Measurements from ENCODE around the gene SPDYE18.
"Not testable (repeated sequence)": the region's sequence is repeated elsewhere in the genome, so short reads cannot be mapped to it uniquely, and the experiment has no call there.

GRCh38 chr7:77004151-77004550 lies 58.2 kb downstream of the SPDYE18 start:
- not testable (repeated sequence) for TF ChIP-seq EZH2phosphoT487 (IDR thresholded peaks at IDR 0.05; ENCODE audit: unreplicated experiment); POLR2AphosphoS5 (IDR thresholded peaks at IDR 0.05; ENCODE audit: low read depth); CTCF (conservative IDR thresholded peaks at IDR 0.05; ENCODE audit: low read depth in 2 of 2); EZH2 (IDR thresholded peaks at IDR 0.05; ENCODE audit: low read depth, unreplicated experiment); CREB1 (CRISPR knock-in tag; IDR thresholded peaks at IDR 0.05; ENCODE audit: low read depth); JUNB (IDR thresholded peaks at IDR 0.05; ENCODE audit: unreplicated experiment); STAT1 (IDR thresholded peaks at IDR 0.05; ENCODE audit: unreplicated experiment); NANOG (IDR thresholded peaks at IDR 0.05; ENCODE audit: borderline replicate concordance)
- TF ChIP-seq, protein P1, sequence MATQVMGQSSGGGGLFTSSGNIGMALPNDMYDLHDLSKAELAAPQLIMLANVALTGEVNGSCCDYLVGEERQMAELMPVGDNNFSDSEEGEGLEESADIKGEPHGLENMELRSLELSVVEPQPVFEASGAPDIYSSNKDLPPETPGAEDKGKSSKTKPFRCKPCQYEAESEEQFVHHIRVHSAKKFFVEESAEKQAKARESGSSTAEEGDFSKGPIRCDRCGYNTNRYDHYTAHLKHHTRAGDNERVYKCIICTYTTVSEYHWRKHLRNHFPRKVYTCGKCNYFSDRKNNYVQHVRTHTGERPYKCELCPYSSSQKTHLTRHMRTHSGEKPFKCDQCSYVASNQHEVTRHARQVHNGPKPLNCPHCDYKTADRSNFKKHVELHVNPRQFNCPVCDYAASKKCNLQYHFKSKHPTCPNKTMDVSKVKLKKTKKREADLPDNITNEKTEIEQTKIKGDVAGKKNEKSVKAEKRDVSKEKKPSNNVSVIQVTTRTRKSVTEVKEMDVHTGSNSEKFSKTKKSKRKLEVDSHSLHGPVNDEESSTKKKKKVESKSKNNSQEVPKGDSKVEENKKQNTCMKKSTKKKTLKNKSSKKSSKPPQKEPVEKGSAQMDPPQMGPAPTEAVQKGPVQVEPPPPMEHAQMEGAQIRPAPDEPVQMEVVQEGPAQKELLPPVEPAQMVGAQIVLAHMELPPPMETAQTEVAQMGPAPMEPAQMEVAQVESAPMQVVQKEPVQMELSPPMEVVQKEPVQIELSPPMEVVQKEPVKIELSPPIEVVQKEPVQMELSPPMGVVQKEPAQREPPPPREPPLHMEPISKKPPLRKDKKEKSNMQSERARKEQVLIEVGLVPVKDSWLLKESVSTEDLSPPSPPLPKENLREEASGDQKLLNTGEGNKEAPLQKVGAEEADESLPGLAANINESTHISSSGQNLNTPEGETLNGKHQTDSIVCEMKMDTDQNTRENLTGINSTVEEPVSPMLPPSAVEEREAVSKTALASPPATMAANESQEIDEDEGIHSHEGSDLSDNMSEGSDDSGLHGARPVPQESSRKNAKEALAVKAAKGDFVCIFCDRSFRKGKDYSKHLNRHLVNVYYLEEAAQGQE (IDR thresholded peaks at IDR 0.05; ENCODE audit: unreplicated experiment): not testable (repeated sequence)

Data from GM23338 (cell line).